Endothelial cell of hepatic sinusoid (primary cell): ENCODE results near the gene PRKG1.

Source experiments
- in situ Hi-C: cut with HindIII; loops from 2 replicates; pipeline ENCODE4 v1.10.0; 2017; ENCODE audit warnings: low sequenced_read_pairs

PRKG1 gene

DNA sequence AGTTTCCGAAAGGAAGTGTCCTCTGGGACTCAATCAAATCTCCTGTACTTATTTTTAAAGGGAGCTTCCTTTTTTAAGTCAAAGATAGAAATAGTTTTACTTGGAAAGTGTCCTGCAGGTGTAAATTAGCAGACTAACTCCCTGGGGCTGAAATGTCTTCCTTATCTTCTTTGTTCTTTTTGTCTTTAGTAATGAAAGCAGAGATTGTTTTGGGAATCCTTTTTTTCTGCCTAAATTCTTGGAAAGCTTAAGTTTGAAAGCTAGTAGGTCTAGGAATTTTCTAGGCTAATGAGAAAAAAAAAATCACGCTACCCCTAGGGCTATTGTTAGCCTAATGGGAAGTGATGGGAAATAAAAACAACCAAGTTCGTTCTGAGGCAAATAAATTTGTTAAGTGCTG, 764.2 kb downstream of the PRKG1 start:
- in situ Hi-C loops, result loop anchor here (10.0 kb wide), 1 partner anchor 46 kb away; no protein-coding TSS in a partner anchor

GRCh38 chr10:51843966-51844365, 769.7 kb downstream of the PRKG1 start:
- in situ Hi-C loops, result no loop called here

GRCh38 chr10:51846856-51847506, 772.7 kb downstream of the PRKG1 start:
- in situ Hi-C loops, result no loop called here

- in situ Hi-C loops, result no loop called here
Observed at GRCh38 chr10:51852297-51852696, 778.0 kb downstream of the PRKG1 start.

DNA sequence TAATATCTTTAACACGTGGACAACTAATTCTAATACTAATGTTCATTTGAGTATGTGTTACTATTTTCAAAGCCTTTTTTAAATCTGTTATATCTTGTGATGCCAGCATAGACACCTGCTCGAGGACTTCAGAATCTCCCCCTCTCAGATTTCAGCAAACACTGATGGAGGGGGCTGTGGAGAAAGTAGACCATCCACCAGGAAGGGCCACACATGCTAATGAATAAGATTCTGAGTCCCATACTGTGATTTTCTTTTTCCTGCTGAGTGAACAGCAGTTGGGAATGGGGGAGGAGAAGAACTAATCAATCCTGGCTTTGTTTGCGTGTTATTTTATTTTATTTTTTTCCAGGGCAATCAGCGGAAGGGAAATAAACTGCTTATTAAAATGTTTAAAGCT, 783.0 kb downstream of the PRKG1 start:
- in situ Hi-C loops, result no loop called here

DNA sequence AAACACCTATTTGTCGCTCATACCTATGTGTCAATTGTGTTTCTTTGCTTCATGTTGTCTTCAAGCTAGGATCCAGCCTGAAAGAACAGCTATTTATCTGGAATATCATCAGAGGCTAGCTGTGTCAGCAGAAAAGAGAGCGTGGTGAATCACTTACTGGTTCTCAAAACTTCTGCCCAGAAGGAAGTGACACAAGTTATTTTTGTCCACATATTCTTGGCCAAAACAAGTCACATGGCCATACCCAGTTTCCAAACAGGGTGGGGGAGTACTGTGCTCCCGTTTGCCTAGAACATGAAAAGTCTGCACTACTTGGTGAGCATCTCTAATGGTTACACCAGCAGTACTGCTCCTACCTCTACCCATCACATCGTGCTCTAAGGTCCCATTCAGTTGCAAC, 786.0 kb downstream of the PRKG1 start:
- in situ Hi-C loops, result no loop called here

- in situ Hi-C loops, result no loop called here
Observed at GRCh38 chr10:51861051-51861450, 786.8 kb downstream of the PRKG1 start.

DNA sequence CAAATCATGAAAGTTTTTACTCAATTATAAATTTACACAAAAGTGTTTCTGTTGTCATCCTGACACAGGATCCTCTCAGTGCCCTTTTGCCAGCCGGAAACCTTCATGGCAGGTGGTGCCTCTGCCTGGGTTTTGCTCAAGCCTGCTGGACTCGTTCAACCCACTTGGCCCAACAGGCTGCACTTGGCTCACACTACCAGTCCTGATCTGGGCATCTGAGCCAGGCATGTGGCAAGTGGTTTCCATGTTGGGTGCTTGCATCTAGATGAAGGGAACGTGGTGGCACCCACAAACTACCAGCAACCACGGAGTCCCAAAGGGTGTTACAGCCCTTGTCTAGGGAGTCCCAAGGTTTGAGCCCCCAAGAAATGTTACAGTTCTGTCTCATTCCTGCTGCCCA, 787.4 kb downstream of the PRKG1 start:
- in situ Hi-C loops, result no loop called here

- in situ Hi-C loops, result no loop called here
Observed at GRCh38 chr10:51862149-51862548, 787.9 kb downstream of the PRKG1 start.

GRCh38 chr10:51867956-51868355, 793.7 kb downstream of the PRKG1 start:
- in situ Hi-C loops, result no loop called here

- in situ Hi-C loops, result no loop called here
Observed at GRCh38 chr10:51874131-51874530, 799.8 kb downstream of the PRKG1 start.

GRCh38 chr10:51875610-51876009, 801.3 kb downstream of the PRKG1 start:
- in situ Hi-C loops, result no loop called here

- in situ Hi-C loops, result no loop called here
Observed at GRCh38 chr10:51876503-51876902, 802.2 kb downstream of the PRKG1 start.

DNA sequence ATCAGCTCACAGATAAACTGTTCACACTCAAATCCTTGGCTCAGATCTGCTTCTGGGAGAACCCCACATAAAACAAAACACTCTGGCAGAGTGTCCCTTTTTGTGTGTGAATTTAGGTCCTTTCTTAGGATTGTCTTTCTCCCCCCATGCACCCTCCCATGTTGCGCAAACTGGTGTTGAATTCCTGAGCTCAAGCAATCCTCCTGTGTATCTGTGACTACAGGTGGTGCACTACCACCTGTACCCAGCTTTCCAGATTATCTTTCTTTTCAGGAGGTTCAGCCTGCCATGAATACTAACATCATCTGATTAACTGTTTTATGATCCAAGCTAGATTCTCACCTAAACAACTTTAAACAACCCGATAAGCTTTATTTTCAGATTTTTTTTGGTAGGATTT, 802.7 kb downstream of the PRKG1 start:
- in situ Hi-C loops, result no loop called here

- in situ Hi-C loops, result no loop called here
Observed at GRCh38 chr10:51877636-51878035, 803.3 kb downstream of the PRKG1 start.

DNA sequence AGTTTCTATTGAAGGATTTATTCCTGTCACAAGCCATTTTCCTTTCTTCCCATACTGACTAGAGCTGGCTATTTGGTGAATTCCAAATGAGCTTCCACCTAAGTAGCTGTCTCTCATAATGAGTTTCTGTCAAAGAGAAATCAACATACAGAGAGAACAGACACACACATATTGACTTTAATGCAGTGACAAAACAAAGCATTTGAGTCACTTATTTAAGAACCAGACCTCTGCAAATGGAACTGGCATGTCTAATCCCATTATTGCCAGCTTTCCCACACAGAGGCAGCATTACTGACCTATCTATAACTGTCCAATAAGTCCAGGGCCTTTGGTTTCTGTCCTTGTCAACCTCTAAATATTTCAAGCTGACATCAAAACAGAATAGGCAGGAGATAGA, 804.4 kb downstream of the PRKG1 start:
- in situ Hi-C loops, result no loop called here

GRCh38 chr10:51879238-51879637, 805.0 kb downstream of the PRKG1 start:
- in situ Hi-C loops, result no loop called here

- in situ Hi-C loops, result loop anchor here (10.0 kb wide), 1 partner anchor 46 kb away; no protein-coding TSS in a partner anchor
Observed at GRCh38 chr10:51881213-51881612, 806.9 kb downstream of the PRKG1 start.

DNA sequence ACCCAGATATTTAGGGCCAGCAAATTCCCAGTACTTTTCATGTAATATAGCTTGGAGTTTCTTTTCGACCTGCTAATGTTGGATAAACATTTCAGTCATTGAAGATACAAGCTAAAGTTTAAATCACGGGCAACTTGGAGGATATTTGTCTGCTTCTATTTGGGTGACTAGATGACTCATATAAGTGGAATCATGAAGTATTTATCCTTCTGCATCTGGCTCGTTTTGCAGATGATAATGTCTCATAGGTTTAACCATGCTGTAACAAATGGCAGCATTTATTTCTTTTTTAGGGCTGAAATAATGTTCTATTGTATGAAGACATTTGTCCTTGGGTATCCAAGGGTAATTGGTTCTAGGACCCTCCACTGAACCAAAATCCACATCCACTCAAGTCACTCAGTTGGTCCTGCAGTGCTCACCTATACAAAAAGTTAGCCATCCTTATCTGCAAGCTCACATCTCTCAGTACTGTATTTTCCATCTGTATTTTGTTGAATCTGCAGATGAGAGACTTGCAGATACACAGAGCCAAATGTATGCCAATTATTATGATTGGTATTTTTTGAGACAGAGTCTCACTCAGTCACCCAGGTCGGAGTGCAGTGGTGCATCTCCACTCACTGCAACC, 812.3 kb downstream of the PRKG1 start:
- in situ Hi-C loops, result loop anchor here (10.0 kb wide), 1 partner anchor 52 kb away; no protein-coding TSS in a partner anchor

DNA sequence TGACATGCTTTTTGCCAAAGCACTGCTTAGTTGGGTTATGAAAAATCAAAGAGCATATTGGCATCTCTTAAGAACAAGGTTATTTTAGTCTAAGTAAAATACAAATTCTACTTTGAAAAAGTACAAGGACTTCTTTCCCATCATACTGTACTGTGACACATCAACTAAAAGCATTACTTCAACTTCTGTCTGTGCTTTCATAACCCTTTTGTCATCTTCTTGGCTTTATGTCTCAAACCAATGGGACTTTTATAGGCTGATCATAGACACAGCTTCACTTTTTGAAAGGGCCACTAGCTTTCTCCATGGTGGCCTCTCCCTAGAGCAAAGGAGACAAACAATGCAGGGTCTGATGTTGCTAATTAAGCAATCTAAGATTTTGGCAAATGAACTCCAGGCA, 814.0 kb downstream of the PRKG1 start:
- in situ Hi-C loops, result loop anchor here (10.0 kb wide), 1 partner anchor 53 kb away; no protein-coding TSS in a partner anchor

- in situ Hi-C loops, result no loop called here
Observed at GRCh38 chr10:51892313-51892712, 818.0 kb downstream of the PRKG1 start.

GRCh38 chr10:51892965-51893658, 818.8 kb downstream of the PRKG1 start:
- in situ Hi-C loops, result no loop called here
